Measurements from ENCODE around the gene ADCY9. TPM values are rescaled to one million over a fixed set of nuclear protein-coding genes. Genes with fewer than 3 reads are reported as not detected.
"Not testable (repeated sequence)": the region's sequence is repeated elsewhere in the genome, so short reads cannot be mapped to it uniquely, and the experiment has no call there.

The ADCY9 gene
- polyA plus RNA-seq, 2 of the 4 experiments (the other 2 are of a cell fraction), result 6.2 to 7.6 TPM

DNA sequence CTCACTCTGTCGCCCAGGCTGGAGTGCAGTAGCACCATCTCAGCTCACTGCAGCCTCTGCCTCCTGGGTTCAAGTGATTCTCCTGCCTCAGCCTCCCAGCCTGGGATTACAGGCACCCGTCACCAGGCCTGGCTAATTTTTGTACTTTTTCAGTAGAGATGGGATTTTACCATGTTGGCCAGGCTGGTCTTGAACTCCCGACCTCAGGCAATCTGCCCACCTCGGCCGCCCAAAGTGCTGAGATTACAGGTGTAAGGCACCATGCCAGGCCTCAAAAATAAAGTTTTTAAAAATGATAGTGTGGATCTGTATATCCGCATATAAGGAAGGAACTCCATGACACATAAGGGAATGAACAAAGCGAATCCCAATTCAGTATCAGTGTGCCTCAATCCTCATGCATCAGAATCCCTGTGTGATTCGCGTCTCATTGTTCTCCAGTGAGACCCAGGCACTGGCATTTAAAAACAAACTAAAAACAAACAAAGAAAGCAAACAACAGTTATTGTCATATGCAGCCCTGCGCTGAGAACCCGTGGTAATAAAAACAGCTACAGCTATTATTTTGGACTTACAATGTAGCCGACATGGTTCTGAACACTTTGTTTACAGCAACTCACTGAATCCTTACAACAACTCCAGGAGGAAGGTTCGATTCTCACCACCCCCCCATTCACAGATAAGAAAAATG lies 181.6 kb downstream of the ADCY9 start:
- H3K4me1 ChIP-seq, result peaks cover 10% of the 10 kb centered on the region
- ATAC-seq (peak in 1 of 2 experiments; percentile 52; a peak in 3 of 6 replicates), FAIRE-seq (no peak), DNase-seq (ENCODE audit: low read depth in 1 of 2, low spot score in 1 of 2) (peak in 1 of 2 experiments; percentile 55)
- no peak for TF ChIP-seq CBX2 (IDR thresholded peaks at IDR 0.05; ENCODE audit: borderline replicate concordance, low read depth)
- TF ChIP-seq FOSB (CRISPR knock-in tag; IDR thresholded peaks at IDR 0.05), result no peak
- TF ChIP-seq RCOR1 (IDR thresholded peaks at IDR 0.05; ENCODE audit: low read depth, low read length), result no peak
- no peak for TF ChIP-seq FOXS1 (CRISPR knock-in tag; IDR thresholded peaks at IDR 0.05)
- TF ChIP-seq MAFK (IDR thresholded peaks at IDR 0.05; ENCODE audit: partially characterized antibody), result no peak
- no peak for TF ChIP-seq RFX5 (IDR thresholded peaks at IDR 0.05)
- TF ChIP-seq SMC3 (IDR thresholded peaks at IDR 0.05), result no peak
- ChIA-PET POLR2A (no interaction called here), CTCF (interaction anchor here (1.6 kb wide), 1 partner anchor 319 kb away, joined by 6 read pairs; no protein-coding TSS in a partner anchor)
- peak overlapping the region; percentile 56 for H3K4me2 ChIP-seq
- no peak overlapping the region for H3K4me3 ChIP-seq
- H3K27ac ChIP-seq, result peak overlapping the region in 1 of 2 experiments; percentile 51; a peak in 2 of 6 replicates
- 38% methylated on average over 13 of the region's 13 CpGs for WGBS (ENCODE audit: missing lambda C conversion rate)
- H3K9me3 ChIP-seq, result no peaks in the 10 kb centered on the region; the same call in 2 of the 3 replicates

DNA sequence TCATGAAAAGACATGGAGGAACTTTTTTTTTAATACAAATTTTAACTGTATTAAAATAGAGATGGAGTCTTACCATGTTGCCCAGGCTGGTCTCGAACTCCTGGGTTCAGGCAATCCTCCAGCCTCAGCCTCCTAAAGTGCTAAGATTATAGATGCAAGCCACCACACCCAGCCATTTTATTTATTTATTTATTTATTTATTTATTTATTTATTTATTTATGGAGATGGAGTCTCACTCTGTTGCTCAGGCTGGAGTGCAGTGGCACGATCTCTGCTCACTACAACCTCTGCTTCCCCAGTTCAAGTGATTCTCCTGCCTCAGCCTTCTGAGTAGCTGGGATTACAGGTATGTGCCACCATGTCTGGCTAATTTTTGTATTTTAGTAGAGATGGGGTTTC lies 189.1 kb downstream of the ADCY9 start:
- H3K27ac ChIP-seq; DNase-seq (ENCODE audit: low read depth in 1 of 2, low spot score in 1 of 2); H3K4me2 ChIP-seq; H3K4me3 ChIP-seq; FAIRE-seq; H3K9me3 ChIP-seq; H3K4me1 ChIP-seq; POLR2A ChIA-PET; ATAC-seq: not testable (repeated sequence)
- TF ChIP-seq ZC3H11A (IDR thresholded peaks at IDR 0.05), result peak; percentile 57
- CTCF ChIA-PET, result interaction anchor here (4.2 kb wide), 1 partner anchor 11 kb away, joined by 24 read pairs; no protein-coding TSS in a partner anchor
- 68% methylated on average over 2 of the region's 2 CpGs for WGBS (ENCODE audit: missing lambda C conversion rate)

DNA sequence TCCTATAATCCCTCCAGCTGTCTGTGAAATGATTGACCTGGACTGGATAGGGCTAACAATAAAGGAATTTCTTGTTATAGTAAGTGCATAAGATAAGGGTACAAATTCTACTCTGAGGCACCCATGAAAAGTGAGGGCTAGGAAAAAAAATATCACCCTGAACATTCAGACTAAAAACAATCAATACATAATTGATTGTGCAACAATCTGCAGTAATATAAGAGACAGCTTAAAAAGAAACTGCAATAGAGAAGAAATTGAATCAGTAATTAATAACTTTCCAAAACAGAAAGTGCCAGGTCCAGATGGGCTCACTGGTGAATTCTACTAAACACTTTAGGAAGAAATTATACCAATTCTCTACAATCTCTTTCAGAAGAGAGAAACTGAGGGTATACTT lies 191.5 kb downstream of the ADCY9 start:
- no peak overlapping the region for H3K27ac ChIP-seq
- DNase-seq (ENCODE audit: low read depth in 1 of 2, low spot score in 1 of 2) (no peak), ATAC-seq (no peak), FAIRE-seq (no peak)
- ChIA-PET CTCF (interaction anchor here (4.2 kb wide), 1 partner anchor 13 kb away, joined by 24 read pairs; no protein-coding TSS in a partner anchor), POLR2A (no interaction called here)
- no peaks in the 10 kb centered on the region for H3K4me1 ChIP-seq
- no peak overlapping the region for H3K4me2 ChIP-seq
- peaks cover 7% of the 10 kb centered on the region for H3K9me3 ChIP-seq
- H3K4me3 ChIP-seq, result no peak overlapping the region
- TF ChIP-seq KDM1A (IDR thresholded peaks at IDR 0.05; ENCODE audit: low read depth), result no peak
- no peak for TF ChIP-seq CBX2 (IDR thresholded peaks at IDR 0.05; ENCODE audit: borderline replicate concordance, low read depth)
- TF ChIP-seq MAFK (IDR thresholded peaks at IDR 0.05; ENCODE audit: partially characterized antibody), result no peak
- TF ChIP-seq RFX5 (IDR thresholded peaks at IDR 0.05), result no peak
- no peak for TF ChIP-seq POLR2AphosphoS2 (conservative IDR thresholded peaks at IDR 0.05; ENCODE audit: low read length)
- no peak for TF ChIP-seq EHF (CRISPR knock-in tag; IDR thresholded peaks at IDR 0.05)
- no peak for TF ChIP-seq CBX8 (IDR thresholded peaks at IDR 0.05)
- TF ChIP-seq BHLHE40 (IDR thresholded peaks at IDR 0.05; ENCODE audit: low read depth, low read length), result no peak
- TF ChIP-seq FOXS1 (CRISPR knock-in tag; IDR thresholded peaks at IDR 0.05), result no peak
- no peak for TF ChIP-seq HEYL (CRISPR knock-in tag; IDR thresholded peaks at IDR 0.05)
- TF ChIP-seq PHF8 (IDR thresholded peaks at IDR 0.05; ENCODE audit: borderline replicate concordance, low read depth), result no peak

DNA sequence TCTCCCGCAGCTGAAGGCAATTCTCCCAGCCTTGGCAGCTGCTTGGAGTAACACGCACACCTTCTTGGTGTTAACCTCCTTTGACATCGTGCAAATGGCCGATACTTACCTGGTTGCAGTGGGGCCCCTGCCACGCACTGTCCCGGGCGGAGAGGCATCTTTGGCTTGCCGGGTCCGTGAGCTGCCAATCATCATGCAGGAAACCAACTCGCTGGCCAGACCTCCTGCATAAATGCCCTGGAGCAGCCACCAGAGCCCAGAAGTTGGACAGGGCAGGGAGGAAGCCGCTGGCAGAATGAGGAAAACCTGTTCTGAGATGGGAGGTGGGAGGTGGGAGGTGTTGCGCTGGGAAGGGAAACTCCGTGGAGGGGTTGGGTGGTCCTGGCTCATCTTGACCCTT lies 194.0 kb downstream of the ADCY9 start:
- Histone ChIP-seq H3K27ac (no peak overlapping the region), H3K4me3 (no peak overlapping the region), H3K4me1 (no peaks in the 10 kb centered on the region), H3K4me2 (no peak overlapping the region), H3K9me3 (peaks cover 18% of the 10 kb centered on the region)
- FAIRE-seq (no peak), DNase-seq (ENCODE audit: low read depth in 1 of 2, low spot score in 1 of 2) (no peak), ATAC-seq (peak in 1 of 2 experiments; percentile 24; a peak in 1 of 6 replicates)
- CTCF ChIA-PET, result interaction anchor here (3.2 kb wide), 1 partner anchor 17 kb away, joined by 13 read pairs; no protein-coding TSS in a partner anchor
- TF ChIP-seq SREBF2 (IDR thresholded peaks at IDR 0.05) (no peak), EHF (CRISPR knock-in tag; IDR thresholded peaks at IDR 0.05) (no peak), CBX8 (IDR thresholded peaks at IDR 0.05) (no peak), MAFK (IDR thresholded peaks at IDR 0.05; ENCODE audit: partially characterized antibody) (no peak), CHD2 (IDR thresholded peaks at IDR 0.05; ENCODE audit: low read length, partially characterized antibody) (no peak), ESRRA (IDR thresholded peaks at IDR 0.05; ENCODE audit: borderline replicate concordance, low read length) (no peak), RFX5 (IDR thresholded peaks at IDR 0.05) (no peak)
- TF ChIP-seq, protein P1, sequence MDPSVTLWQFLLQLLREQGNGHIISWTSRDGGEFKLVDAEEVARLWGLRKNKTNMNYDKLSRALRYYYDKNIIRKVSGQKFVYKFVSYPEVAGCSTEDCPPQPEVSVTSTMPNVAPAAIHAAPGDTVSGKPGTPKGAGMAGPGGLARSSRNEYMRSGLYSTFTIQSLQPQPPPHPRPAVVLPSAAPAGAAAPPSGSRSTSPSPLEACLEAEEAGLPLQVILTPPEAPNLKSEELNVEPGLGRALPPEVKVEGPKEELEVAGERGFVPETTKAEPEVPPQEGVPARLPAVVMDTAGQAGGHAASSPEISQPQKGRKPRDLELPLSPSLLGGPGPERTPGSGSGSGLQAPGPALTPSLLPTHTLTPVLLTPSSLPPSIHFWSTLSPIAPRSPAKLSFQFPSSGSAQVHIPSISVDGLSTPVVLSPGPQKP (IDR thresholded peaks at IDR 0.05; ENCODE audit: low read depth, low read length), result no peak
- POLR2A ChIA-PET, result no interaction called here
- 56% methylated on average over 13 of the region's 13 CpGs for WGBS (ENCODE audit: missing lambda C conversion rate)

All from A549 (cell line).